GM13976 (cell line): ENCODE results near the gene FERMT1.

ENCODE experiments used
- DNase-seq: peaks from one replicate; pipeline ENCODE4 v3.0.0; 2012; ENCODE audit warnings: low spot score
- CTCF ChIP-seq: IDR thresholded peaks from 2 replicates; pipeline ENCODE4 v1.5.1; 2012; ENCODE audit warnings: borderline replicate concordance, mild to moderate bottlenecking; ENCODE audit not compliant: insufficient read depth; ENCODE audit errors: extremely low read depth, missing control alignments, control extremely low read depth
- in situ Hi-C: fragments of 300-500 bp; cut with MboI; formaldehyde crosslinking; loops from one replicate; pipeline ENCODE4 v1.12.0; 2022; ENCODE audit warnings: low sequenced_read_pairs, mixed read lengths, inconsistent platforms; ENCODE audit not compliant: unreplicated experiment

The FERMT1 gene

DNA sequence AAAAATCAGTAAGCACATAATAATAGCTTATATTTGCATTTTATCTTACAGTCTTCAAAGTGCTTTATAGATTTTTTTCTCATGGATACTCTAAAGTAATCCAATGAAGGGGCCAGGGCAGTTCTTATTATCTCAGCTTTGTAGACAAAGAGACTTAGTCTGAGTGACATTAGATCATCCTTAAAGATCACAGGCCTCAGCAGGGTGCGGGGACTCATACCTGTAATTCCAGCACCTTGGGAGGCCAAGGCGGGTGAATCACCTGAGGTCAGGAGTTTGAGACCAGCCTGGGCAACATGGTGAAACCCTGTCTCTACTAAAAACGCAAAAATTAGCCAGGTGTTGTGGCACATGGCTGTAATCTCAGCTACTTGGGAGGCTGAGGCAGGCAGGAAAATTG, 14.5 kb downstream of the FERMT1 start:
- DNase-seq = no peak
- TF ChIP-seq CTCF = no peak
- in situ Hi-C loops = no loop called here

DNA sequence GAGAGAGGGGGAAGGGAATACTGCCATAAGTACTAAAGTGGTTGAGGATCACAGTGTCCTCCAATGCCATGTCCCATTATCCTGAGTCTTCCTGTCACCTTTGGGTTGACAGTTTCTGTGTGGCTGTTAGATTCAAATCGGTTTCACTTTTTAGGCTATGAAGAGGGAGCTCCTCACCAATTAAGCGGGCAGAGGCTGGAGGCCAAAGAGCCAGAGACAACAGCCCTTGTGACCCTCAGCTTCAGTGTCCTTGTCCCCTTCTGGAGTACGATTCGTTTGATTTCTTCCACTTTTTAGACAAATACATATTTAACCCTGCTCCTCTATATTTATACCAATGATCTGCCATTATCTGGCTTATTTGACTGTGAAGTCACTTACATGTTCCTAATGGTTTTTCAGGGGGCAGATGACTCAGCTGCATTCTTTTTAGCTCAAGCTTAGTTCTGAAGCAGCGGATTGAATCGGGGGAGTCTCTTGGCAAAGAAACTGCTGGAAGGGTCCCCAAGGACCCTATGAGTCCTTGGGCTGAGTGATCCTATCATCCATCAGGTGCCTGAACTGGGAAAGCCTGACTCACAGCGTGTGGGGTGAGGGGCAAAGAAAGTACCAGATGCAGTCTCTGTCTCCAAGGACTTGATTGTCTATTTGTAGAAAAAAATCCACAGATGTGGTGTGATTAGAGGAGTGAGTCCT, 18.2 kb downstream of the FERMT1 start:
- no peak for DNase-seq
- no peak for TF ChIP-seq CTCF
- in situ Hi-C loops = no loop called here

GRCh38 chr20:6103301-6103700, 19.5 kb downstream of the FERMT1 start:
- in situ Hi-C loops = no loop called here
- no peak for DNase-seq
- TF ChIP-seq CTCF = no peak

- no peak for DNase-seq
- in situ Hi-C loops = no loop called here
- TF ChIP-seq CTCF = no peak
These were observed 21.5 kb downstream of the FERMT1 start for GRCh38 chr20:6101346-6101745.

DNA sequence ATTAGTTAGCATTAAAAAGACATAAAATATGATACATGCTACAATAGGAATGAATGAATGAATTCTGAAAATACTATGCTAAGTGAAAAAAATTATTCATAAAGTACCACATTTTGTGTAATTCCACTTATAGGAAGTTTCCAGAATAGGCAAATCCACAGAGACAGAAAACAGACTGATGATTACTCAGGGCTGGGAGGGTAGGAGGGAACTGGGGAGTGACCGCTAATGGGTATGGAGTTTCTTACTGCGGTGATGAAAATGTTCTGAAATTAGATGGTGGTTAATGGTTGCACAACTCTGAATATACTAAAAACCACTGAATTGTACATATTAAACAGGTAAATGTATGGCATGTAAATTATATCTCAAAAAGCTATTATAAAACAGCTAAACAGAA, 22.6 kb downstream of the FERMT1 start:
- in situ Hi-C loops = no loop called here
- TF ChIP-seq CTCF = no peak
- no peak for DNase-seq

DNA sequence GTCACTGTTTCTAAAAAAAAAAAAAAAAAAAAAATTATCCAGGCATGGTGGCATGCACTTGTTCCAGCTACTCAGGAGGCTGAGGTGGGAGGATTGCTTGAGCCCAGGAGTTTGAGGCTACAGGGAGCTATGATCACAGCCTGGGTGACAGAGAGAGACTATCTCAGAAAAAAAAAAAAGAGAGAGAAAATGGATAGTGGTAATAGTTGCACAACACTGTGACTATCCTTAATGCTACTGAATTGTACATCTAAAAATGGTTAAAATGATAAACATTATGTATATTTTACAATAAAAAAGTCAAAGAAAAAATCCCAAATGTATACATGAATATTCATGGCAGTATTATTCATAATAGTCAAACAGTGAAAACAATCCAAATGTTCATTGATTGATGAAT, 23.0 kb downstream of the FERMT1 start:
- in situ Hi-C loops = no loop called here

More for the DNA sequence above, 23.0 kb downstream of the FERMT1 start:
- DNase-seq = no peak
- no peak for TF ChIP-seq CTCF
